Measurements from ENCODE around the gene SMG6.

The SMG6 gene

DNA sequence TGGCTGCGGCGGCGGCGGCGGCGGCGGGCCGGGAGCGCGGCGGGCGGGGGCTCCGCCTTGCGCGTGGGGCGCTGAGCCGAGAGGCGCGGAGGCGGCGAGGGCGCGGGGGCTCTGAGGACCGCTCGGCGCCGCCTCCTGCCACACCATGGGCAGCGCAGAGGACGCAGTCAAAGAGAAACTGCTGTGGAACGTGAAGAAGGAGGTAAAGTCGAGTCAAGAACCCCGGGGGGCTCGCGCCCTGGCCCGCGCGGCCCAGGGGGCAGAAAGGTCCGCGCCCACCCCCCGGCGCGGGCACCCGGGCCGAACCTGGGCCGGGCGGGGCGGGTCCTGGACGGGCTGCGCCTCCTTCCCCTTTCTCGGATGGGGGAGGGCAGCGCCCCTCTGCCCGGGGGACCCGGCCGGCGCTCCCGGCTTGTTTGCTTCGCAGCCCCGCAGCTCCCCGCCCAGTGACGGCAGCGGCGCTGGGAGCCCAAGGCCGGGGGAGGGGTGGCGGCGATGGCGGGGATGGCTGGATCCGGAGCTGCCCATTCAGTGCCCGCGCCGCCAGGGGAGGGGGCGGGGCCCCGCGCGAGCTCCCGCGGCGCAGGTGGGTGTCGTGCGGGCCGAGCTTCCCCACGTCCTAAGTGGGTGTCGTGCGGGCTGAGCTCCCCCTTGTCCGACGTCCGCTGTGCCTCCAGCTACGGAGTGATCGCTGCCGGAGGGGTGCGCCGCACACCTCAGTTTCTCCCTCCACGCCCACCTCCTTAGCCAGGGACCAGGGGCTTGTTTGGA lies 34.1 kb upstream of the SMG6 start:
- TF ChIP-seq CTCF (IDR thresholded peaks at IDR 0.05): no peak

GRCh38 chr17:2336852-2337543 lies 33.4 kb upstream of the SMG6 start, which contains the start of gene SGSM2:
Gene SGSM2 (plus strand): TSS chr17:2337501. CDS start chr17:2337689, 188 bp downstream.
- TF ChIP-seq CTCF (IDR thresholded peaks at IDR 0.05): no peak

DNA sequence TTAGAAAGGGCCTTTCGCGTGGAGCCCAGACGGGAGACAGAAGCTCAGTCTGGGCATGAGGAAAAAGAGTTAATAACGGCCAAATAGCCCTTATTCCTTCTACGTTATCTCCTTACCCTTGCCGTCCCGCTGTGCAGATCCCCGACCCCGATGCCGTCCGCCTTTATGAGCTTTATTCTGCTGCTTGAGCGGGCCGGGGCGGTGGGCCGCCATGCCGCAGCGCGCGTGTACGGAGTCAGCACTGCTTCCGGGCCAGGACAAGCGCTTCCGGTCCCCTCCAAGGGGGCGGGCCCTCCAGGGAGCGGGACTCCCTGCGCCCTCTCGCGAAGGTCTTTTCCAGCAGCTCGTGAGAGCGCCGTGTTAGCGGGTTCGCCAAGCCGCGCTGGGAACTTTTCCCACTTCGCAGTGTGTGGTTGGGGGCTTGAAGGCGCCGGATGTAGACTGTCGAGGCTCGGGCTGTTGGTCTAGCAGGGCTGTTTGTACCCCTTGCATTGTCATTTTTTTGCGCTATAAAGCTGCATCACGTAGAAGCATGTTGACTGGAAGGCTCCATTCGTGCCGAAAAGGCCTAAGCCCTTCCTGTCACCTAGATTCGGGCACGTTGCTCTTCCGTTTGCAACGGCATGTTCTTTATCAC lies 32.7 kb upstream of the SMG6 start, which contains the start of gene TSR1:
TSS of gene TSR1 (minus strand) at position 243 of the 637 bp plus-strand sequence. CDS start at position 213, 30 bp downstream.
- peak; percentile 37; the same call in 1 of the 2 replicates for TF ChIP-seq CTCF (IDR thresholded peaks at IDR 0.05)

DNA sequence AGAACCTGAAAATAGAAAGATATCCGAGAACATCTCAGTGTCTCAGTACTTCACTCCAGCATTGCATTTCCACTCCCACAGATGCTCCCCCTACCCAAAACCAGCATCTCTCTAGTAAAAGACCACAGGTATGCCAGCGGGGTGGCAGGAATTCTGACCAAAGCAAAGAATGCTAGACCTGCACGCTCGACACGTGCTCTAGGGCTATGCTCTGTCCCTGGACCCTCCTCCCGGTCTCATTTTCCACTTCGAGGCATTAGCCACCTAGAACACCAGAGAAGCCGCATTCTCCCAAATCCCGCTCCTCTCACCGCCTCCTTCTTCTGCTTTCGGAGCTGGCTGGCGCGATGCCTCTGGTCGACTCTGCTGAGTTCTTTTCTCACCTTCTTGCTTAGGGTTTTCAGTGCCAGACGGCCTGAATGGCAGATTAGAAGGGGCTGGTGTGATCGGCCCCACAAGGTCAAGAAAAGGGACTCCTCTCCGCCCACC lies 32.2 kb upstream of the SMG6 start:
- no peak for TF ChIP-seq CTCF (IDR thresholded peaks at IDR 0.05)

GRCh38 chr17:2331303-2331702 lies 27.7 kb upstream of the SMG6 start:
- TF ChIP-seq CTCF (IDR thresholded peaks at IDR 0.05): no peak

DNA sequence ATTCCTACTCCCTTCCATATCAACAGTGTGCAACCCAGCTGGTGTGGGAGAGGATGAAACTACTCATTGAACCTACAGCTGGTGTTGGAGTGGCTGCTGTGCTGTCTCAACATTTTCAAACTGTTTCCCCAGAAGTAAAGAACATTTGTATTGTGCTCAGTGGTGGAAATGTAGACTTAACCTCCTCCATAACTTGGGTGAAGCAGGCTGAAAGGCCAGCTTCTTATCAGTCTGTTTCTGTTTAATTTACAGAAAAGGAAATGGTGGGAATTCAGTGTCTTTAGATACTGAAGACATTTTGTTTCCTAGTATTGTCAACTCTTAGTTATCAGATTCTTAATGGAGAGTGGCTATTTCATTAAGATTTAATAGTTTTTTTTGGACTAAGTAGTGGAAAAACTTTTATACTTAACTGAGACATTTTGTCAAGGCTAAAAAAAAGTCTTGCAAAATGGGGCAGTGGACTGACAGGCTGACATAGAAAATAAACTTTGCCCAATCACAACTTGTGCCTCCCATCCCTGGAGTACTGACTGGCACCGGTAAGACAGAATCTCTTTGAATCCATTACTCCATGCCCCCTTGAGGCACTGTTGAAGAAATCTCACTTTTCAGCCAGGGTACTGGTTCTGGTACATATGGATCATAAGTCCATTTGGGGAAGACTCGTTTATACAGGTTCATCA lies 20.2 kb upstream of the SMG6 start:
- TF ChIP-seq CTCF (IDR thresholded peaks at IDR 0.05): no peak

DNA sequence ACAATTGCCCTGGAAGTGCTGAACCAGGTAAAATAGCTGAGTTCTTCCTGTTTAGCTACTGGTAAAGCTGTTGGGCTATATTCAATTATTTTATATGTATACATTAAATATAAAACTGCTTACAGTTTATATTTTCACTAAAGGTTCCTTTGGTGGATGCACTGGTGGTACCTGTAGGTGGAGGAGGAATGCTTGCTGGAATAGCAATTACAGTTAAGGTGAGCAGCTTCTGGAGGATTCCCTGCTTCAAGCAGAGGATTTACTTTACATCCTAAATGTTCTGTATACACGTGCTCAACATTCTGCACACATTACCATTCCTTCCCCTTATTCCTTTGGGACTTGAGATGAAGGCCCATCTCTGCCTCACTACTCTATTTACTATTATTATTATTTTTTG lies 17.8 kb upstream of the SMG6 start:
- no peak for TF ChIP-seq CTCF (IDR thresholded peaks at IDR 0.05)
